Thyroid gland (tissue), 4 donors: ENCODE data around the gene CCHCR1. TPM values are rescaled to one million over a fixed set of nuclear protein-coding genes. Genes with fewer than 3 reads are reported as not detected.
"Not testable (repeated sequence)": the region's sequence is repeated elsewhere in the genome, so short reads cannot be mapped to it uniquely, and the experiment has no call there.

Source experiments
- DNase-seq, 2 donors: peaks; one replicate each; pipeline ENCODE4 v3.0.0-alpha.2; 2019
- H3K27ac ChIP-seq, 3 donors: fragments of 200-600 bp; sonication (generic); 1 replicate in 2 of 3; 2 replicates in 1 of 3; pipeline ENCODE4 v1.5.1; 2016 to 2019; ENCODE audit warnings: mild to moderate bottlenecking in 1 of 3, moderate library complexity in 1 of 3
- H3K27me3 ChIP-seq: fragments of 200-600 bp; sonication (generic); one replicate; pipeline ENCODE4 v1.5.1; 2019
- H3K36me3 ChIP-seq, 2 donors: fragments of 200-600 bp; sonication (generic); one replicate each; pipeline ENCODE4 v1.5.1; 2016 to 2019
- H3K4me1 ChIP-seq, 2 donors: fragments of 200-600 bp; sonication (generic); one replicate each; pipeline ENCODE4 v1.5.1; 2017 to 2019
- H3K4me3 ChIP-seq, 3 donors: fragments of 200-600 bp; sonication (generic); replicated peaks in 1 of 3; 1 replicate in 2 of 3; 2 replicates in 1 of 3; pipeline ENCODE4 v1.5.1; 2016; ENCODE audit warnings: mild to moderate bottlenecking in 1 of 3
- H3K9me3 ChIP-seq: fragments of 200-600 bp; sonication (generic); one replicate; pipeline ENCODE4 v1.5.1; 2017
- CTCF ChIP-seq, 6 experiments: fragments of 200-600 bp in 3 of 6; fragments of 450-650 bp in 3 of 6; sonication (generic) in 3 of 6; IDR thresholded peaks; one replicate each; pipeline ENCODE4 v1.5.1; 2016 to 2019; ENCODE audit warnings: antibody characterized with exemption in 6 of 6, mild to moderate bottlenecking in 2 of 6, inconsistent platforms in 1 of 6, moderate library complexity in 1 of 6
- POLR2A ChIP-seq, 2 donors: fragments of 450-650 bp; IDR thresholded peaks; one replicate each; pipeline ENCODE4 v1.6.1; 2017; ENCODE audit warnings: antibody characterized with exemption in 2 of 2, mild to moderate bottlenecking in 2 of 2, moderate library complexity in 1 of 2
- WGBS, 2 donors: methylation state at CpG; one replicate each; pipeline ENCODE4 v1.1.5; 2017; 5-methylcytosine and 5-hydroxymethylcytosine counted together
- intact Hi-C: fragments of 100-400 bp; cut with DNase I; formaldehyde crosslinking; loops from one replicate; pipeline ENCODE4 v1.15.1; 2023
- total RNA-seq, 4 donors: library from RNA; depleted of rRNA; stranded (reverse); fragments of >200 nt; gene quantifications; one replicate each; pipeline ENCODE4 v1.2.3, GENCODE V29; 2016

Gene CCHCR1
- total RNA-seq, 4 donors from 2014 or later: 15.8 to 20.0 (median 17.0) TPM

DNA sequence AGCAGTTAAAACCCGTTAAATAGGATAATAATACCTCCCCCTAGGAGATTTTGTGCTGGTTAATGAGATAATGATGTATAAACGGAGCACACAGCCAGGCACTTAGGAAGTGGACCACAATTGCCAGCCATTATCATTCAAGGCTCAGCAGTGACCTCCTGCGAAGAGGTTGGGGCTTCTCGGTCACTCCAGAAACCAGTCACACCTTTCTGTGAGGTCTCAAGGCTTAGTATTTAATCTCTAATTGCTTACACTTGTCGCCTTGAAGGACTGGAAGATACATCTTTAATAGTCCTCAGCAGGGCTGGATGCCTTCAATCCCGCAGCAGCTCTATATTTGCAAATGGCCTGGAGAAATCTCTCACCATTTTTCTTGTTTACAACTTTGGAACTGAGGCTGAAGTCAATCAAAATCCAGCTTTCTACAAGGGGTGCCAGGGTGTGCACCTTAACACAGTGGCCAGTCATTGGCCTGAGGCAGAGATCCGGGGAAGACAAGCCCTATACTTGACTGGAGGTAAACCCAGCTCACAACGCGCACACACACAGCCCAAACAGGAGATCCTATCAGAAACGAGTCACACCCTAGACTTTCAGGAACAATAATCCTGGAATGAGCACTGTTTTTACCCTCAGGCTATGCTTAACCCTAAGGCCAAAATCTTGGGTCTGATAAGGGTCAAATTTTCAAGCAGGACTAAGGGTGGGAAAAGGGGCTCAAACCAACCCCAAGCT, 11.7 kb upstream of the CCHCR1 start:
- Histone ChIP-seq H3K36me3 (no peaks in the 10 kb centered on the region), H3K27ac (no peak overlapping the region), H3K27me3 (no peaks in the 10 kb centered on the region), H3K4me3 (no peak overlapping the region), H3K9me3 (no peaks in the 10 kb centered on the region), H3K4me1 (no peaks in the 10 kb centered on the region)
- WGBS, 2 donors: 79 to 80% methylated on average over 10 of the region's 10 CpGs
- intact Hi-C loops: no loop called here
- no peak for DNase-seq
- TF ChIP-seq CTCF (IDR thresholded peaks at IDR 0.05): no peak
- TF ChIP-seq POLR2A (IDR thresholded peaks at IDR 0.05): no peak

DNA sequence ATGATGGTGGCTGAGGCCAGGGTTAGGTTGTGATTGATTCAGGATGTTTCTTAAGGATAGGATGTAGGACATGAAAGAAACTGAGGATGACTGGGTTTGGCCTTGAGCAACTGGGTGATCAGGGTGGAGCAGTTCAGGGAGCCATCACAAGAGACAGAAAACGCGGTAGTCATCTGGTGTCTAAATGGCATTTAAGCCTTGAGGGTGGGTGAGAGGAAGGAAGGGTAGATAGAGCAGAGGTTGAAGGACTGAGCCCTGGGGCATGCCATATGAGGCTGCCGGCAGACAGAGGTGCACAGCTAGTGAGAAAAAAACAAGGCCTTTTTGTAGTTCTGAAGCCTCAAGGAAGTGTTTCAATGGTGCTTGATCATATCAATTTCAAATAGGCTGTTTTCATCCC, 11.0 kb upstream of the CCHCR1 start:
- WGBS, 2 donors: 63 to 74% methylated on average over 3 of the region's 3 CpGs
- Histone ChIP-seq H3K4me3 (no peak overlapping the region), H3K9me3 (no peaks in the 10 kb centered on the region), H3K4me1 (no peaks in the 10 kb centered on the region), H3K27me3 (no peaks in the 10 kb centered on the region), H3K36me3 (no peaks in the 10 kb centered on the region), H3K27ac (no peak overlapping the region)
- TF ChIP-seq POLR2A (IDR thresholded peaks at IDR 0.05) (no peak), CTCF (IDR thresholded peaks at IDR 0.05) (no peak)
- DNase-seq: no peak
- intact Hi-C loops: no loop called here

DNA sequence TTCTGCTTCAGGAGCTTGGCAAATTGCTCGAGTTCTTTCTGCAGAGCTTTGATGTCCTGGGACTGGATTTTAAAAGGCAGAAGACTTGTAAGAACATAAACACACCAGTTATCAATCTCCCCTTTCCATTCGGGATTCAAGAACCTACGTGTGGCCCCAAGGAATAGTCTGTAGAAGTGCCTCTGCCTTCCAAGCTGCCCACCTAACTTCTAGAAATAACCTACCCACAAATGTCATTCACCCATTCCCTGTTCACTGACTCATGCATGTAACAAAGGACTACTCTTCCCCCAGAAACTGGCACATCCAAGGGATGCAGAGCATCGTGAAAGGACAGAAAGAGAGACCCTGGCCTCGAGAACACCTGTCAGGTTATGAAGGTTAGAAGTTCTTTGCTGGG, 8.4 kb upstream of the CCHCR1 start:
- Histone ChIP-seq H3K4me1 (no peaks in the 10 kb centered on the region), H3K9me3 (no peaks in the 10 kb centered on the region), H3K27ac (no peak overlapping the region), H3K4me3 (no peak overlapping the region), H3K36me3 (no peaks in the 10 kb centered on the region), H3K27me3 (no peaks in the 10 kb centered on the region)
- intact Hi-C loops: no loop called here
- no peak for DNase-seq
- TF ChIP-seq POLR2A (IDR thresholded peaks at IDR 0.05): no peak
- 85 to 91% methylated on average over 5 of the region's 5 CpGs for WGBS, 2 donors

DNA sequence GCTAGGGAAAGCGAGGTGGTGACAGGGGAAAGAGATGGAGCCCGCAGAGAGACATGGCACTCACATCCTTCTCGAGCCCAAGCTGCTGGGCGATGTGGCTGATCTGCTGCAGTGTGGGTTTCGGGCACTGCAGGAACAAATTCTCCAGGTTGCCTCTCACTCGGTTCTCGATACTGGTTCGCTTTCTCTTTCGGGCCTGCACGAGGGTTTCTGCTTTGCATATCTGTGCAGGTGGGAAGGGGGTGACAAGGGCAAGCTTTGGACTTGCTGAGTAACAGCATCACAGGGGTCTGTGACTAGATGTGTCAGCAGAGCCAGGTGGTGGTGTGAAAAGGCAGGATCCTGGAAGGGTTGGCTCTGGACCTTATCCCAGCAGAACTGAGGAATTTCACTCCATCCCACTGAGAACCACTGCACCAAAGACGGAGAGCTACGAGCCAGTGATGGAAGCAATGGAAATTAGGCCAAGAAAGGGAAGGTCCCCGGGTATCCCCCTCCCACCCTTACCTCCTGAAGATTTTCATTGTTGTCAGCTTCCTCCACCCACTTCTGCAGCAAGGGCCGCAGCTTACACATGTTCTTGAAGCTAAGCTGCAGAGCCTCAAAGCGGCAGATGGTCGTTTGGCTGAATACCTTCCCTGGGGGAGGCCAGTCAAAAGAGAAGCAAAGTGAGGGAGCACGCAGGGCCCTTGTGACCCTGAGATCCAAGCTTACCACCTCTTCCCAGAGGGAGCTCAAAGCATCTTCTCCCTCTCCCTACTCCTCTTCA, 7.6 kb upstream of the CCHCR1 start:
- H3K4me3 ChIP-seq, H3K4me1 ChIP-seq, H3K27me3 ChIP-seq, DNase-seq, H3K9me3 ChIP-seq, H3K27ac ChIP-seq, intact Hi-C loops, H3K36me3 ChIP-seq: not testable (repeated sequence)
- WGBS, 2 donors: 90% methylated on average over 17 of the region's 17 CpGs

- DNase-seq, intact Hi-C loops, H3K27me3 ChIP-seq, H3K4me1 ChIP-seq, H3K27ac ChIP-seq, H3K9me3 ChIP-seq, H3K4me3 ChIP-seq, H3K36me3 ChIP-seq: not testable (repeated sequence)
- 80 to 87% methylated on average over 6 to 9 of the region's 9 CpGs for WGBS, 2 donors
Observed at GRCh38 chr6:31164475-31165063, 7.0 kb upstream of the CCHCR1 start.

DNA sequence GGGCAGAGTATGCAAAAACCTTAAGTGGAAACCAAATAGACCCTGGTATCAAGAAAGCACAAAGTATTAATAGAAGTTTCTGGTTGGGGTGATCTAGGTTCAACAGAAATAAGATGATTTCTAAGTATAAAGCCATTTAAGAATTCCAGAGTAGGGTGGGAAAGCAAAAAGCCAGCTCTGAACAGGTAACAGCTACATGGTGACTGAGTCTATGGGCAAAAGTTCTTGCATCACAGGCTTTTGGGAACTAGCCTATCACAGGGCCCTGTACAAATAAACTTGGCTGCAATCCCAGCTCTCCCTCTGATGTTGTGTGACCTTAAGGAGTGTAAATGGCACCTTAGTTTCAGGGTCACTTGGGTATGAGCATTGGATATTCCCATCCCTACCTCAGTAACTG, 6.3 kb upstream of the CCHCR1 start:
- intact Hi-C loops: no loop called here
- Histone ChIP-seq H3K4me3 (no peak overlapping the region), H3K4me1 (peaks cover 0 to 6% of the 10 kb centered on the region in 2 donors), H3K27ac (no peak overlapping the region), H3K9me3 (no peaks in the 10 kb centered on the region), H3K36me3 (no peaks in the 10 kb centered on the region), H3K27me3 (no peaks in the 10 kb centered on the region)
- no peak for DNase-seq
- no peak for TF ChIP-seq CTCF (IDR thresholded peaks at IDR 0.05)
